Measurements from ENCODE around the gene C11orf68.

C11orf68 gene

DNA sequence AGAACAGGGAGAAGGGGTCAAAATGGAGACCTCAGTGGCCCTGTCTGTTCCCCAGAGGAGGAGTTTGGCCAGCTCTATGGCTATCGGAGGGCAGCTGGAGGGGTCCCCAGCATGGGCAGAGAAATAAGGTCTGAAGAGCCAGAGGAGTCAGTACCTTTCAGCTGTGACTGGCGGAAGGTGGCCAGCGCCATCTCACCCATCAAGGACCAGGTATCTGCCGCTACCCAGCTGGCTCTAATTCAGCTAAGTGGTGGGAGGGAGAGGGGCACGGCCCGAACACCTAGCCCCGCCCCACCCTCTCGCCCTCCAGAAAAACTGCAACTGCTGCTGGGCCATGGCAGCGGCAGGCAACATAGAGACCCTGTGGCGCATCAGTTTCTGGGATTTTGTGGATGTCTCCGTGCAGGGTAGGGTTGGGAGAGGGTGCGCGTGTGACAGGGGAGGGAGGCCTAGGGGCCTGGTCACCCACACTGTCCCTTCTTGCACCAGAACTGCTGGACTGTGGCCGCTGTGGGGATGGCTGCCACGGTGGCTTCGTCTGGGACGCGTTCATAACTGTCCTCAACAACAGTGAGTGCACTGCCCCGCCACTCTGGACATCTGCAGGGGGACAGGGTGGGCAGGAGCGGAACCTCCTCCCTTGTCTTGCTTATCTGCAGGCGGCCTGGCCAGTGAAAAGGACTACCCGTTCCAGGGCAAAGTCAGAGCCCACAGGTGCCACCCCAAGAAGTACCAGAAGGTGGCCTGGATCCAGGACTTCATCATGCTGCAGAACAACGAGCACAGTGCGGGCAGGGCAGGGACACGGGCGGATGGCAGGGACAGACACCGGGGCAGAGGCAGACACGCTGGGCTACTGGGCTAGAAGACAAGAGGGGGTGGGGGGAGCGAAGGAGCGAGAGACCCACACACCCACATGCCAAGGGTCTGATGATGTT lies 36.5 kb downstream of the C11orf68 start:
- DNase-seq (ENCODE audit: low read depth in 1 of 2, low spot score in 1 of 2): no peak
- no peak for TF ChIP-seq CTCF (IDR thresholded peaks at IDR 0.05; ENCODE audit: insufficient read depth, low read length)
- no peak for TF ChIP-seq REST (IDR thresholded peaks at IDR 0.05; ENCODE audit: insufficient replicate concordance, low read depth)
- no peak for TF ChIP-seq SPI1 (IDR thresholded peaks at IDR 0.05; ENCODE audit: borderline replicate concordance, low read depth)
- no peak for TF ChIP-seq GABPA (IDR thresholded peaks at IDR 0.05; ENCODE audit: low read depth)
- TF ChIP-seq POLR2AphosphoS5 (IDR thresholded peaks at IDR 0.05; ENCODE audit: low read depth): no peak
- no peak overlapping the region for H3K4me3 ChIP-seq (replicated peaks; ENCODE audit: insufficient read depth, low read length)
- no peak overlapping the region for H3K27ac ChIP-seq (replicated peaks)
- no peaks in the 10 kb centered on the region for H3K27me3 ChIP-seq (ENCODE audit: insufficient read depth, poor library complexity, severe bottlenecking)

DNA sequence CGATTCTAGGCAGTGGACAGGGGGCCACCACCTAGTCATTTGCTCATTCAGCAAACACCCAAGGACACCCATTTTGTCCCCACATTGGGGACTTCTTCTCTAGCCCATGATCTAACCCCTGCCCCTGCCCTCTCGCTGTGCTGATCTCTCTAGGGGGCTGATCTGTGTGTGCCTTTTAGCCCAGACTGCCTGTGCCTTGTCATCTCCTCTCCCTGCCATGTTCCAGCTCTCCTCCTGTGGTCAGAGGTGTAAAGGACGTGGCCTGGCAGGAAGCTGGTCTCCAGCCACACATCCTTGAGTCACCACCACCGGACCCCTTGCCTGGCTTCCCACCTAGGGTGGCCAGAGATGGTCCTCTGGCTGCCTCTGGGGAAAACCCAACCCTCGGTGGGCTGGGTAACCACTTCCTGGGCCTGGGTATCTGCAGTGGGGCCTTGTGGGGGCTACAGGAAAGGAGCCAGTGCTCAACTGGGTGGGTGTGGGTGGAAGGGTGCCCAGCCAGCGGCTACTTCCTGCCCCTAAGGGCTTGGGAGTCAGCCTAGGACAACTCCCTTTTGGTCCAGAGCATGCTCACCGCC lies 37.9 kb downstream of the C11orf68 start:
- Histone ChIP-seq H3K4me3 (replicated peaks; ENCODE audit: insufficient read depth, low read length) (no peak overlapping the region), H3K27ac (replicated peaks) (no peak overlapping the region), H3K27me3 (ENCODE audit: insufficient read depth, poor library complexity, severe bottlenecking) (no peaks in the 10 kb centered on the region)
- TF ChIP-seq REST (IDR thresholded peaks at IDR 0.05; ENCODE audit: insufficient replicate concordance, low read depth): no peak
- no peak for TF ChIP-seq POLR2AphosphoS5 (IDR thresholded peaks at IDR 0.05; ENCODE audit: low read depth)
- TF ChIP-seq CTCF (IDR thresholded peaks at IDR 0.05; ENCODE audit: insufficient read depth, low read length): no peak
- TF ChIP-seq GABPA (IDR thresholded peaks at IDR 0.05; ENCODE audit: low read depth): no peak
- TF ChIP-seq SPI1 (IDR thresholded peaks at IDR 0.05; ENCODE audit: borderline replicate concordance, low read depth): no peak
- no peak for DNase-seq (ENCODE audit: low read depth in 1 of 2, low spot score in 1 of 2)

GRCh38 chr11:65880027-65880426 lies 38.8 kb downstream of the C11orf68 start:
- H3K27me3 ChIP-seq (ENCODE audit: insufficient read depth, poor library complexity, severe bottlenecking): no peaks in the 10 kb centered on the region
- no peak overlapping the region for H3K4me3 ChIP-seq (replicated peaks; ENCODE audit: insufficient read depth, low read length)
- no peak for DNase-seq (ENCODE audit: low read depth in 1 of 2, low spot score in 1 of 2)
- no peak overlapping the region for H3K27ac ChIP-seq (replicated peaks)
- TF ChIP-seq GABPA (IDR thresholded peaks at IDR 0.05; ENCODE audit: low read depth) (no peak), SPI1 (IDR thresholded peaks at IDR 0.05; ENCODE audit: borderline replicate concordance, low read depth) (no peak), POLR2AphosphoS5 (IDR thresholded peaks at IDR 0.05; ENCODE audit: low read depth) (no peak), CTCF (IDR thresholded peaks at IDR 0.05; ENCODE audit: insufficient read depth, low read length) (no peak), REST (IDR thresholded peaks at IDR 0.05; ENCODE audit: insufficient replicate concordance, low read depth) (no peak)

Data from HL-60 (cell line).